Measurements from ENCODE around the gene ADAMTS17.

ADAMTS17 gene

DNA sequence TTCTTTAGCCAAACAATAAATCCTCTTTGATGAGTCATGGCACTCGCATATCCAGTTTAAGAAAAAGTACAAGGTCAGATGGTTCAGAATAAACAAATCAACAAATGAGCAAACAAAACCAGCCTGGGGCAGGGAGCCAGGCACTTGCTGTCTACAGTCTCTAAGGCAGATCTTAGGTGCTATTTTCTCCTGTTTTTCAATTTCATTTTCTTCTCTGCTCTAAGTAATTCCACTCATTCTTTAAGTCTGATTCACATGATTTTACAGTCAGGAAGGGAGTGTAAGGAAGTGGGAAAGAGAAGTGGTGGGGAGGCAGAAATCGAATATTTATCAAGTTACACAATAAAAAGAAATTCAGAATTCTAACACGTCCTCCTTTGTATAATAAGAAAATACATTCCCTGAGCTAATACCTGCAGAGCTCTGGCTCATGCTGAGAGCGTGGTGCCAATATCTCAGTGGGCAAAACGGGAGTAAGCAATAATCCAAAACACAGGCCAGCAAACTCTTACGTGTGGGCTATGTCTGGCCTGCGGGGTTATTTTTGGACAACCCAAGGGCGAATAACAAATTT is 298.6 kb downstream of the ADAMTS17 start:
- TF ChIP-seq, protein P1, sequence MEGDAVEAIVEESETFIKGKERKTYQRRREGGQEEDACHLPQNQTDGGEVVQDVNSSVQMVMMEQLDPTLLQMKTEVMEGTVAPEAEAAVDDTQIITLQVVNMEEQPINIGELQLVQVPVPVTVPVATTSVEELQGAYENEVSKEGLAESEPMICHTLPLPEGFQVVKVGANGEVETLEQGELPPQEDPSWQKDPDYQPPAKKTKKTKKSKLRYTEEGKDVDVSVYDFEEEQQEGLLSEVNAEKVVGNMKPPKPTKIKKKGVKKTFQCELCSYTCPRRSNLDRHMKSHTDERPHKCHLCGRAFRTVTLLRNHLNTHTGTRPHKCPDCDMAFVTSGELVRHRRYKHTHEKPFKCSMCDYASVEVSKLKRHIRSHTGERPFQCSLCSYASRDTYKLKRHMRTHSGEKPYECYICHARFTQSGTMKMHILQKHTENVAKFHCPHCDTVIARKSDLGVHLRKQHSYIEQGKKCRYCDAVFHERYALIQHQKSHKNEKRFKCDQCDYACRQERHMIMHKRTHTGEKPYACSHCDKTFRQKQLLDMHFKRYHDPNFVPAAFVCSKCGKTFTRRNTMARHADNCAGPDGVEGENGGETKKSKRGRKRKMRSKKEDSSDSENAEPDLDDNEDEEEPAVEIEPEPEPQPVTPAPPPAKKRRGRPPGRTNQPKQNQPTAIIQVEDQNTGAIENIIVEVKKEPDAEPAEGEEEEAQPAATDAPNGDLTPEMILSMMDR (conservative IDR thresholded peaks at IDR 0.05; ENCODE audit: low read length) = no peak
- peak; percentile 66 for DNase-seq (ENCODE audit: low read depth)
- H3K4me3 ChIP-seq (ENCODE audit: low read length) = no peak overlapping the region

- no peak for DNase-seq (ENCODE audit: low read depth)
- TF ChIP-seq, protein P1 (conservative IDR thresholded peaks at IDR 0.05; ENCODE audit: low read length) = no peak
- H3K4me3 ChIP-seq (ENCODE audit: low read length) = no peak overlapping the region
Measured at GRCh38 chr15:100042558-100042957, 299.2 kb downstream of the ADAMTS17 start.

- TF ChIP-seq, protein P1 (conservative IDR thresholded peaks at IDR 0.05; ENCODE audit: low read length) = no peak
- no peak for DNase-seq (ENCODE audit: low read depth)
- H3K4me3 ChIP-seq (ENCODE audit: low read length) = no peak overlapping the region
Measured at GRCh38 chr15:100041127-100041828, 300.5 kb downstream of the ADAMTS17 start.

DNA sequence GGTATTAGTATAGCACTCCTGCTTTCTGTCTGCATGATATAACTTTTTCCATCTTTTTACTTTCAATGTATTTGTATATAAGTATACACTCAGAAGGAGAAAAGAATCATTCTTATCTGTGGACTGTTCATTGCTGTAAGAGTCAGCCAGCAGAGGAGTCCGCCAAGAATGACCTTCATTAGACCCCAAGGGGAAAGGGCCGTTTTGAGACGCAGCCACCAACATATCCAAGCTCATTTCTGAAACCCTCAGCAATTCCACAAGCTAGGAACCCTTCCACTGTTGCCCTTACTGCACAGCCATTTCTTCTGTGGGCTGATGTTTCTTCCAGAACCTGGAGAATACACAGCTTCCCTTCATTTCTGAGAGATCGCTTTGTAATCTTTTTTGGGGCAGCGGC is 301.8 kb downstream of the ADAMTS17 start:
- TF ChIP-seq, protein P1 (conservative IDR thresholded peaks at IDR 0.05; ENCODE audit: low read length) = no peak
- no peak overlapping the region for H3K4me3 ChIP-seq (ENCODE audit: low read length)
- no peak for DNase-seq (ENCODE audit: low read depth)

GRCh38 chr15:100038736-100039135 is 303.0 kb downstream of the ADAMTS17 start:
- TF ChIP-seq, protein P1 (conservative IDR thresholded peaks at IDR 0.05; ENCODE audit: low read length) = no peak
- DNase-seq (ENCODE audit: low read depth) = no peak
- no peak overlapping the region for H3K4me3 ChIP-seq (ENCODE audit: low read length)

GRCh38 chr15:100037901-100038300 is 303.9 kb downstream of the ADAMTS17 start:
- DNase-seq (ENCODE audit: low read depth) = no peak
- TF ChIP-seq, protein P1 (conservative IDR thresholded peaks at IDR 0.05; ENCODE audit: low read length) = no peak
- H3K4me3 ChIP-seq (ENCODE audit: low read length) = no peak overlapping the region

GRCh38 chr15:100036015-100036414 is 305.8 kb downstream of the ADAMTS17 start:
- no peak for DNase-seq (ENCODE audit: low read depth)
- TF ChIP-seq, protein P1 (conservative IDR thresholded peaks at IDR 0.05; ENCODE audit: low read length) = no peak
- no peak overlapping the region for H3K4me3 ChIP-seq (ENCODE audit: low read length)
